ENCODE measurements around the gene EPX.

DNA sequence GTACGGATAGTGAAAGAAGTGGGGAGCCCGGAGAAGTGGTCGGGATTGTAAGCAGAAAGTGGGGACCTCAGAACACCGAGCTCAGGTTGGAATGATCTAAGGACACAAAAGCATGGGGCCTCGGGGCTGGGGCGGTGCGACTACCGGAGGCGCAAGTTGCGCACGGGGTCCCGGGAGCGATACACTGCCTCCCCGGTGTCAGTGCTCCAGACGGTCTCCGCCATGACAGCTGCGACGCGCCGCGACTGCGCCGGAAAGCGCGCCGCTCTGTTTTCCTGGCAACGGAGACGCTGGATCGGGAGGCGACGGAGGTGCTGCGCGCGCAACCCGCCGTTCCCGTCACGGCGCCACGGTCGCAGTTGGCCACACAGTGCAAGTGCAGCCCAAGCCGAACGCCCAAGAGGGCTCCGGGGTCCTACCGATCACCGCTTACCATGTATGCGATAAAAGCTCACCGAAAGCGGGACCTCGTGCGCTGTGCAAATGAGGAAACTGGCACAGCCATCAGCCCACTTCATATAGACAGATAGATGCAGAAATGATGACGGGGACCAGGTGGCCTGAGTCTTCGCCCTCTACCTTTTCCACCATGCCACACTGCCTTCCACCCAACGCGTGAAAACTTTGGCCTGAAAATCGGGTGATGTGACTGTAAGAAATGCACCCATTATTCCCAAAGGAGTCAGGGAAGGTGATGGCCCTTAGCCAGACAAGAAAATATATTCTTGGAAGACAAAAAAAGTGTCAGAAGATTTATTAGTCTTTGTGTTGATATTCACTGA is 26.7 kb downstream of the EPX start, which contains the start of gene MKS1:
- TF ChIP-seq, protein P1, sequence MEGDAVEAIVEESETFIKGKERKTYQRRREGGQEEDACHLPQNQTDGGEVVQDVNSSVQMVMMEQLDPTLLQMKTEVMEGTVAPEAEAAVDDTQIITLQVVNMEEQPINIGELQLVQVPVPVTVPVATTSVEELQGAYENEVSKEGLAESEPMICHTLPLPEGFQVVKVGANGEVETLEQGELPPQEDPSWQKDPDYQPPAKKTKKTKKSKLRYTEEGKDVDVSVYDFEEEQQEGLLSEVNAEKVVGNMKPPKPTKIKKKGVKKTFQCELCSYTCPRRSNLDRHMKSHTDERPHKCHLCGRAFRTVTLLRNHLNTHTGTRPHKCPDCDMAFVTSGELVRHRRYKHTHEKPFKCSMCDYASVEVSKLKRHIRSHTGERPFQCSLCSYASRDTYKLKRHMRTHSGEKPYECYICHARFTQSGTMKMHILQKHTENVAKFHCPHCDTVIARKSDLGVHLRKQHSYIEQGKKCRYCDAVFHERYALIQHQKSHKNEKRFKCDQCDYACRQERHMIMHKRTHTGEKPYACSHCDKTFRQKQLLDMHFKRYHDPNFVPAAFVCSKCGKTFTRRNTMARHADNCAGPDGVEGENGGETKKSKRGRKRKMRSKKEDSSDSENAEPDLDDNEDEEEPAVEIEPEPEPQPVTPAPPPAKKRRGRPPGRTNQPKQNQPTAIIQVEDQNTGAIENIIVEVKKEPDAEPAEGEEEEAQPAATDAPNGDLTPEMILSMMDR (conservative IDR thresholded peaks at IDR 0.05), result peak; percentile 74
- no peak for TF ChIP-seq ZFX (IDR thresholded peaks at IDR 0.05)

Measured in C4-2B (cell line).